Inflammatory macrophage treated with lipopolysaccharide for 1 hour (primary cell): Measurements from ENCODE around the gene PXMP4.

Experiments used
- DNase-seq, 2 donors: peaks; one replicate each; pipeline ENCODE4 v3.0.0-alpha.2; 2020 to 2022

PXMP4 gene

GRCh38 chr20:33681288-33681687, 38.8 kb downstream of the PXMP4 start:
- no peak for DNase-seq

DNA sequence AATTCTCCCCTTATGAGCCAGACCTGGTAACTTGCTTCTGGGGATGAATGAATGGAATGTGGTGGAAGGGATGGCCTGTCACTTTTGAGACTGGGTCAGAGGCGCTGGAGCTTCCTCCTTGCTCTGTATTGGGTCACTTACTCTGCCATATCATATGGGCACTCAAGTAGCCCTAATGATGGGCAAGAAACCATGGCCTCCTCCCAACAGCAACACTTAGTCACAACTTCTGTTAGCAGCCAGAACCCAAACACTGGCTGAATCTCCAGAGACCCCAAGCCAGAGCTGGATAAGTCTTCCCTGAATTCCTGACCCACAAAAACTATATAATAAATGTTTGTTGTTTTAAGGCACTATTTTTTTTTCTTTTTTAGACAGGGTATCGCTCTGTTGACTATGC, 39.4 kb downstream of the PXMP4 start:
- no peak for DNase-seq

DNA sequence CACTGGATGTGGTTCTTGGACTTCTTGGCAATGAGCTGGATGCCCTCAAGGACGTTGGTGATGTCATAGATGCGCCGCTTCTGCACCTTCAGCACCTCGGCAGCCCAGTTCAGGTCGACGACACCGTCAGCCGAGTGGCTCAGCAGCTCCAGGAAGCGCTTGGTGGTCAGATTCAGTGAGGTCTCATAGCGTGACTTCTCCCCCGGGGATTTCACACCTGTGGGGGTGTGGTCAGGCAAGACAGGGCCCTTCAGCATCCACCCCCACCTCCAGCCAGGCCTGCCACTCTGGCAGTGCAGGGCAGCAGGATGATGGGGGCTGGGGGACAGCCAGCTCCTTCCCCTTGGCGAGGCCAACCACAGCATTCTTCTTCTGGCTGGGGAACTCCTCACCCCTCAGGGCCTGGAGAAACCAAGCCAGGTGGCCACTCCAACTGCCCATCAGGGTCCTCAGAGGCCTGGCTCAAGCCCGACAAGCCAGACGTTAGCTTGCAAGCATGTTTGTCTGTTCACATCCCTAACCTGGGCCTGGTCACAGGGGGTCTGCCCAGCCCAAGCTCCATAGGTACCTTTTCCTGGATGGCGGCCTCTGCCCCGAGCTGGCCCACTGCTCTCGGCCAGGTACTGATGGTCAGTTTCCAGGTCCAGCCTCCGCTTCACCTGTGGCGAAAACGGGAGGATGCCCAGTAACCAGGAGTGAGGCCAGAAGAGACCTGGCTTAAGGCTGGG, 40.2 kb downstream of the PXMP4 start:
- no peak for DNase-seq

DNA sequence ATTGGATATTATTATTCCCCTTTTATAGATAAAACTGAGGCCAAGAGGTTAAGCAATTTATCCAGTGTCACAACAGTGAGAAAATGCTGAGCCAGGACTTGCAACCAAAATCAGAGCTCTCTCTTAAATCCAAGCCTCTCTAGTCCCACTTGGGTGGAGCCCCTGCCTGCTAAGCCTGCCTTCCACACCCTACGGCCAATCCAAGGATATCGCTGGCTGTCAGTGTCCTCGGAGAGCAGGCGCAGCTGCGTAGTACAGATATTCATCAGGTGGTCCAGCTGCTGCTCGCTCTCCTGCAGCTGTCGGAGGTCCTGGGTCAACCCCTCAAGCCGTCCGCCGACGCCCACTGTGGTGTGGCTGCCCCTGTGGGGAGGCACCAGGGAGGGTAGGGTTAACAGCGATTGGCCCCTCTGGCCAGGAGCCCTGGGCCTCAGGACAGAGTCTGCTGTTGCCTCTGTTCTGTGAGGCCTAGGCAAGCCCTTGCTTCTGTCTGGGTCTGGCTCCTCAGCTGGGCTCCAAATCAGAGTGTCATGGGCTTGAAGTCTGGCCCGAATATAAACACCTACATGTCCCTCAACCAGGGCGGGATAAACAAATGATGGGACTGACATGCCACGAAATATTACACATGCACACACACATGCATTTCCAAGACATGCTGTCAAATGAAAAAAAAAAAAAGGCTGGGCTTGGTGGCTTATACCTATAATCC, 42.0 kb downstream of the PXMP4 start:
- no peak for DNase-seq

DNA sequence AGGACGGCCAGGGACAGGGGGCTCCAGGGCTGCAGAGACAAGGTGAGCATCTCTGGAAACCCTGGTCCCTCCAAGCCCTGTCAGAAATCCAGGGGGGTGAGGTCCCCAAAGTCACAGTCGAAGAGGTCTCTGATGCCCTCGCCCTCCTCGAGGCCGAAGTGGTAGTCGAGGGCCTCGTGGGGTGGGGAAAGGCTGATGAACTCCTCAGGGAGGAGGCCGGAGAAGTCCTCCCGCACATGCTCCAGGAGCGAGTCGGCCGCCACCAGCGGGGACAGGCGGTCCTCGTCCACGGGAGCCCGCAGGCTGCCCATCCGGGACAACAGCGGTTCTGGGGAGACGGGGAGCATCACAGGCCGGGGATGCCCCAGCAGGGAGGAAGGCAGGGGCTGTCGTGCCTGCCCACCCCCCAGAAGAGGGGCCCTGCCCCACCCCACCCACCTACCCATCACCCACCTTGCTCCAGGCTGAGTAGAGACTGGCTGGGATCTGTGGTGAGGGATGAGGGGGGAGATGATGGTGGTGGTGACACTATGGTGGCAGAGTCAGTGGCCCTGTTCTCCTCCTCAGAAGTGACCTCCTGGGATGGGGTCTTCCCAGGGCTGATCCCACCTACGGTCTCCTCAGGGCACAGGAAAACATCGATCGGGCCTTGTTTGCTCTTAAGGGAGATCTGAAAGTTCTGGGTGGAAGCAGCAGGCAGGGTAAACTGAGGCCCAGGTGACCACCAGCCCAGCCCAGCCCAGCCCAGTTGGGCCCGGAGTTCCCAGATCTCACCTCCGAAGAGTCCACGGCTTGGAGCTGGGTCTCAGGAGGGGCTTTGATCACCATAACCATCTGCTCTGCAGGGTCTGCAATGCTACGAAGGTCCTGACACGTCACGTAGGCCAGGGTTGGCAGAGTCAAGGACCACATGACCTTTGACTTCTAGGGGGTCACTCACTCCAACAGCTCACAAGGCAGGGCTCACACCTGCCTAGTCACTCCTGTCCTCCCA, 43.2 kb downstream of the PXMP4 start:
- DNase-seq, result no peak

DNA sequence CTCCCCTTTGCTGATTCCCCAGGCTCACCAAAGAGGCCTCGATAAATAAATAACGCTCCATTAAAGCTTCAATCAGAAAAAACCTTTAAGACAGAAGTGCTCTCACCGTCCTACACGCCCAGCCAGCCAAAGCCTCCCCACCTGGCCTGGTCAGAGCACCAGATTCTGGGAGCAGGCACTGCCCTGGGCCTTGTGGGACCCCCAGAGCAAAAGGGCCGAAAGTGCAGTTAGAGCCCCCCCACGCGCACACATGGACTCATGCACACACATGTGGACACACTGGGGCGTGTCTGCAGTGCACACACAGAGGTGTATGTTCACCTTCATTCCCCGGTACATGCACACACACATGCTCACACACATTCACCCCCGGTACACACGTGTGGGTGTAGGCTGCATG, 44.0 kb downstream of the PXMP4 start:
- DNase-seq, result no peak

DNA sequence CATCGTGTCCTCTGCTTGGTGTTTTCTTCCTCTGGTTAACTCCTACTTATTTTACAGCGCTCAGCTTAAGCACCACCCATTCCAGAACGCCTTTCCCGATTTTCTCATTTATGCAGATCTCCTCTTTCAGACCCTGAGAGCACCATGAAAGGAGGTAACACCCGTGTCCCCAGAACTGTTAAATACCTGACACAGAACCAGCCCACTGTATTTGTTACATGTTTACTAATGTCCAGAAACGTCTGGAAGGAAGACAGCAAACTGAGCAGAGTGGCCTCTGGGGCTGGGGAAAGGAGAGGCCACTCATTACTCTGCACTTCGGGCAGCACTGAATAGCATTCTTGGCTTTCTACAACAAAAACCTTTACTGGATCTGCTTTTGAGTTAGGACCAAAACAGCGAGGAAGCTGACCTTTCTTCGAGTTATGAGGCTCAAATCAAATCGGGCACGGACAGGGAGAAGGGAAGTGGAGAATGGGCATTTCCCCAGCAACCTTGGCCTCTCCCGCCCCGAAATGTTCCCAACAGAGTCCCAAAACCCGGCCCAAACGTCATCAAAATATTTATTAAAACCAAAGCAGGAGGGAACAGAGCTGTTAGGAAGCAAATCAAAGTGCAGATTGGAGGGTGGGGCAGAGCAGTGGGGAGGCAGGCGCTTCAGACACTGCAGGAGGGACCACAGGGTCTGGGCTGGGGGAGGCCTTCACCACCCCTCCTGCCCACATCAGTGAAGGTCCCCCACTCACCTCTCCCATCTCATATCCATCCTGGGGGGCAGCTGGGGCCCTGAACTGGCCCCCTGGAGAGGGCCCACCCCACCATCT, 44.8 kb downstream of the PXMP4 start:
- DNase-seq, result no peak

- peak; percentile 45 to 69 for DNase-seq
These were observed 45.6 kb downstream of the PXMP4 start, which contains the start of gene NECAB3 for GRCh38 chr20:33674294-33675135. TSS of gene NECAB3 (minus strand) at chr20:33674428. CDS start at chr20:33674352, 76 bp downstream.

DNA sequence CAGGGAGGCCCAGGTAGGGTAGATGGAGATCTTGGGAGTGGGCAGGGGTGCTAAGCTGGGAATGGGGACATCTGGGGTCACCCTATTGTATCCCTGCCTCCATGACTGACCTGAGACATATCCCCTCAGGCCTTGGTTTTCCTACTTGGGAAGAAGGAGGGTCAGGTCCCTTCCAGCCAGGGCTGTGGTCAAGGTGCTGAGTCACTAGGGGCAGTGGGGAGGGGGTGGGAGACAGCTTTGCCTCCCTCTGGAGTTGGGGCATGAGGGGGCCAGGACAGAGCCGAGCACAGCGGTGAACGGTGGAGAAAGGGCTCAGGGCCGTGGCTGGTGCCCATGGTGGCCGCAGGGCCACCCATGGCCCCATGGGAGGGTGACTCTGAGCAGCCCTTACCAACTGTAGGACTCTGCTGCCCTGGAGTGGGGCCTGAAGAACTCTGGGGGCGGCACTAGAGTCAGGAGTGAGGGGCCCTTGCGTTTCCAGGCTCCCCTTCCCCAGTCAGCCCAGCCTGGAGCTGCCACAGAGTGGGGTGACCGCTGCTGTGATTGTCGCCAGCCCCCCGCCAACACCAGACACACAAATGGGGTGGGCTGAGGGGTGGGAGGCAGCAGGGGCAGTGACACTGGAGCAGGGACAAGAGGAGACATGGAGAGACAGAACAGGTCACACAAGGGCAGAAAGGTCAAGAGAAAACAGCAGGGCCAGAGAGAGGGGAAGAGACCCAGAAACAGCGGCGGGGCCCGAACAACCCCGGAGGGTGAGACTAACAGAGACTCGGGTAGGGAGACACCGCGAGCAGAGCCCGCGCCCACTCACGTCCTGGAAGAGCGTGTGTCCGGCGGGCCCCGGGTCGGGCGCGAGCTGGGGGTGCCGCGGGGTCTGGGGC, 46.5 kb downstream of the PXMP4 start:
- peak in 1 of 2 donors; percentile 33 for DNase-seq

GRCh38 chr20:33673114-33673409, 47.0 kb downstream of the PXMP4 start:
- DNase-seq, result no peak

DNA sequence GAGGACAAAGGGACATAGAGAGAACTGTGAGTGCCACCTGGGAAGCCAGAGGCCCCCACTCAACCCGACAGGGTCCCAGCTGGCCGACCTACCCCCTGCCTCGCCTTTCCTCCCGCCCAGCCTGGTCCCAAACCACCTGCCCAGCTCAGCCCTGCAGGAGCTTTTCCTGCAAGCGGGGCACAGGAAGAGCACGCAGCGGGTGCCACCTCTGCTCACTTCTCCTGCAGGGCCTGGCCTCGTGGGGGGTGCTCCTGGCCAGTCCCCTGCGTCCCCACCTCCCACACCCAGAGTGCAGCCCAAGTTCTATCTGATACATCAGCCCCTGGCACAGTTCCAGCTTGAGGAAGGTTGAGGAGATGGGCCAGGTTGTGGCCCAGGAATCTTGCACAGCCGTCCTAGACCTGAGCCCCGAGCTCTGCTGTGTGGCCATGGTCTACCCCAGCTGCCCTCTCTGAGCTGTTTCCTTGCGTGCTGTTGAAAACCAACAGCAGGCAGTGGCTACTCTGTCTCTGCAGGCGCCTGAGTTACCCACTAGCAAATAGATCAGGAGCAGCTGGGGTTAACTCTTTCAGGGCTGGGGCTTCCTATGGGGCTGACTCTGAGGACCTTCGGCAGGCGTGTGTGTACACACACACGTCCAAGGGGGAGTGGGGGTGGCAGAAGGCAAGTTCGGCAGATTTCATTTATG, 47.5 kb downstream of the PXMP4 start:
- DNase-seq, result no peak

DNA sequence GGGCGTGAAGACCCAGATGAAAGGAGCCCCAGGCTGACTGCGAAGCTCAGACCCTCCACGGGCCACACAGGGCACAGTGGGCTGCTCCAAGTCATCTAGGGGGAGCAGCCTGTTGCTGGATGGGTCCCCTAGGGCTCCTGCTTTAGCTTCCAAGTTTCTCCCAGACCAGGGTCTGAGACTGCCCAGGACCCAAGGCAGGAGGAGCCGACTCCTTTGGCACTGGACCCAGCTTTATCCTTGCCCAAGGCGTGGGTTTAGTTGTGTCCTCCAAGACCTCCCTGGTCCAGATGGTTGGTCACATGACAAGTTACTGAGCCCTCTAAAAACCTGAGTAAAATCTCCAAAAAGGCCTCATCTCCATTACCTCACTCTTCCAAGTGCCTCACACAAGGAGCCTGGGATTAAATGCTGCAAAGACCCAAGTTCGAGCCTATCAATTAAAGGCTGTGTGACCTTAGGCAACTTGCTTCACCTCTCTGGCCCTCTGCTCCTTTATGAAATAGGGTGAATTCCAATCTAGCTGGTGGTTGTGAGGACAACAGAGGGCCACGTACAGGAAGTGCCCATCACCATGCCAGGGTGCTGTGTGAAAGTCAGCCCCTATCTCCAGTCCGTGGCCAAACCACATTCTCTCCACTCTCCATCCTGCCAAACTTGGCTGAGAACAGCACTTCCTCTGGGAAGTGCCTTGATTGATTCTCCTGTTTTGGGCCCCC, 48.4 kb downstream of the PXMP4 start:
- no peak for DNase-seq

DNA sequence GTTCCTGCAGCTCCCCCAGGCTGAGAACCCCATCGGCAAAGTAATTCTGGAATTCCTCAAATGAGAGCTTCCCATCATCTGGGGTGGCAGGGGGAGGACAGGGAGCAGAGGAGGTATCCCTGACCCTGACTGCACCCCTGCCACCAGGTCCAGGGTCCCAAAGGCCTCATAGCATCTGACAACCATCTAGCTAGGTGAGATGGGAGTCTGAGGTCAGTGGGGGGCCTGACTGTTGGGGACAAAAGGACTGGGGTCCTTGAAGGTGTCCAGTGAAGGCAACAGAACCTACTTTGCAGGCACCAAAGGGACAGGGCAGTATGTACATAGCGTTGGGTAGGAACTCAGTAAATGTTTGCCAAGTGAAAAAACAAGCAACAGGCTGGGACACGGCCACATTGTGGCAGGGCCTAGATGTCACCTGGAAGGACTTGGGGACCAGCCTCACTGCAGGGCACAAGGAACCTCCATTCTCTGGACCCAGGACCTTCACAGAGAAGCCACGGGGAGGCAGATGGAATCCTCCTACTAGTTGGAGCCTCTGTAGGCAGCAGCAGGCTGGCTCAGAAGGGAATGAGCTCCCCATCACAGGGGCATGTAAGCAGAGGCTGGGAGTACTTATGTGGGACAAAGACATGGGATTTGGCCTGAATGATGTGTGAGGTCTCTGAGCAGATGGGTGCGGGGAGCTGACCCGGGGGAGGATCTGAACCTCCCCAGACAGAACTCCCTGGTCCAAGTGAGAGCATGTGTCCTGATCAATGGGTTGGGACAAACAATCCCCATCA, 49.2 kb downstream of the PXMP4 start:
- no peak for DNase-seq

- no peak for DNase-seq
These were observed 50.1 kb downstream of the PXMP4 start for GRCh38 chr20:33669873-33670640.

DNA sequence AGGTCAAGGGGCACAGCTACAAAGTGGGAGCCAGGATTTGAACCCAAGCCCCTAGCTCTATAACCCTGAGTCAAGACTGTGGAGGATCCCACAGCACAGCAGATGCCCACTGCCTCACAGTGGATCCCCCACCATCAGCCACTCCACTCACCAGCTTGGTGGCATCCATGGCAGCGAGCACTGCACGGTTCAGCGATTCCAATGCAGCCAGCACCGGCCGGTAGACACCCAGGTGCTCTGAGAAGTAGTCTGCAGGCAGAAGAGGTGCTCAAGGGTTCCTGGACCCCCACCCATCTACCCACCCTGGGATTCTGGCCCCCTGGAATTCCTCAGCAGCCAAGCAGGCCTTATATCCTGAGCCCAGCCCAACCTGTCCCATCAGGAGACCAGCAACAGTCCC, 50.9 kb downstream of the PXMP4 start:
- no peak for DNase-seq

- DNase-seq, result no peak
These were observed 51.5 kb downstream of the PXMP4 start for GRCh38 chr20:33668466-33669155.
